ENCODE data around the gene FAM227A. TPM values are rescaled to one million over a fixed set of nuclear protein-coding genes. Genes with fewer than 3 reads are reported as not detected.

FAM227A gene
- total RNA-seq, 2 donors from 2014 or later: 0.77 to 0.91 TPM

Other genes starting within 250 kb of the FAM227A start
- gene KCNJ4, start 201.2 kb downstream of the FAM227A start, total RNA-seq: not detected
- not detected for gene KDELR3, start 188.3 kb downstream of the FAM227A start, total RNA-seq
- 100 to 1,000 TPM; 526 to 546 TPM for gene DDX17, start 150.1 kb downstream of the FAM227A start, total RNA-seq
- not detected for gene DMC1, start 86.2 kb downstream of the FAM227A start, total RNA-seq
- 10 to 100 TPM; 11.9 to 12.3 TPM for gene CBY1, start 246 bp upstream of the FAM227A start, total RNA-seq
- gene TOMM22, start 25.6 kb upstream of the FAM227A start, total RNA-seq: 10 to 100 TPM; 56.3 to 63.5 TPM
- gene JOSD1, start 44.6 kb upstream of the FAM227A start, total RNA-seq: 100 to 1,000 TPM; 132 to 157 TPM
- 100 to 1,000 TPM; 220 to 235 TPM for gene GTPBP1, start 49.6 kb upstream of the FAM227A start, total RNA-seq
- gene SUN2, start 99.6 kb upstream of the FAM227A start, total RNA-seq: 100 to 1,000 TPM; 426 to 485 TPM
- gene DNAL4, start 137.8 kb upstream of the FAM227A start, total RNA-seq: 1 to 10 TPM; 5.1 to 7.2 TPM
- gene NPTXR, start 187.6 kb upstream of the FAM227A start, total RNA-seq: 1 to 10 TPM; 2.5 to 2.6 TPM
- gene CBX6, start 215.8 kb upstream of the FAM227A start, total RNA-seq: 10 to 100 TPM; 44.0 to 45.8 TPM

Data from T-helper 17 cell (primary cell).